ENCODE measurements around the gene KPTN. TPM values are rescaled to one million over a fixed set of nuclear protein-coding genes. Genes with fewer than 3 reads are reported as not detected.

The KPTN gene
- total and polyA plus RNA-seq, 2 of the 8 experiments (the other 6 are each of a cell fraction or from before 2014, with no cell fraction given) = 23.6 to 31.3 TPM

- POLR2A ChIA-PET (ENCODE audit: partially characterized antibody) = interaction anchor here (7.6 kb wide), 1 partner anchor 8 kb away, joined by 55 read pairs; the partner anchor contains the start of gene KPTN
Measured at GRCh38 chr19:47493378-47494210, 9.6 kb upstream of the KPTN start.

More at GRCh38 chr19:47493378-47494210, 9.6 kb upstream of the KPTN start:
- Histone ChIP-seq H3K18ac (ENCODE audit: extremely low read depth, low read length) (no peak overlapping the region; the same call in 1 of the 2 replicates), H3K4me2 (ENCODE audit: insufficient read depth in 1 of 2, low read depth in 2 of 2, low read length in 2 of 2) (no peak overlapping the region), H3K4ac (replicated peaks; ENCODE audit: insufficient read length, low read depth, low read length) (no peak overlapping the region), H2AFZ (ENCODE audit: low read length) (no peak overlapping the region), H2BK15ac (ENCODE audit: low read length) (no peak overlapping the region), H4K91ac (replicated peaks; ENCODE audit: insufficient read length, low read length) (no peak overlapping the region), H3K14ac (ENCODE audit: insufficient read length) (no peak overlapping the region), H4K8ac (ENCODE audit: extremely low read depth, insufficient read depth, low read length) (no peak overlapping the region), H3K27me3 (replicated peaks in 1 of 4; ENCODE audit: control insufficient read depth in 3 of 4, extremely low read depth in 1 of 4, insufficient read depth in 3 of 4, low read length in 3 of 4) (no peaks in the 10 kb centered on the region), H2BK5ac (ENCODE audit: low read depth, low read length) (no peak overlapping the region), H2BK12ac (ENCODE audit: low read depth, low read length) (no peak overlapping the region), H3K36me3 (ENCODE audit: control insufficient read depth in 2 of 4, insufficient read depth in 4 of 4, low read length in 3 of 4) (peaks cover 3 to 6% (median 5%) of the 10 kb centered on the region in 4 experiments; a peak in 4 of 8 replicates), H4K20me1 (replicated peaks in 1 of 2; ENCODE audit: control insufficient read depth in 1 of 2, insufficient read depth in 2 of 2, low read length in 2 of 2) (peaks cover 1 to 12% of the 10 kb centered on the region in 2 experiments), H2AK5ac (ENCODE audit: low read depth, low read length) (no peak overlapping the region), H3K4me1 (replicated peaks in 1 of 4; ENCODE audit: control insufficient read depth in 3 of 4, insufficient read depth in 4 of 4, low read length in 3 of 4) (peaks cover 0 to 4% (median 1%) of the 10 kb centered on the region in 4 experiments; a peak in 2 of 7 replicates), H2BK120ac (replicated peaks; ENCODE audit: low read depth, low read length) (no peak overlapping the region), H3K23ac (ENCODE audit: insufficient read length) (no peak overlapping the region), H3K23me2 (ENCODE audit: low read depth, low read length) (peaks cover 6% of the 10 kb centered on the region; the same call in 1 of the 2 replicates), H3K56ac (replicated peaks; ENCODE audit: insufficient read length, low read depth, low read length) (no peak overlapping the region), H3K9ac (replicated peaks in 1 of 4; ENCODE audit: extremely low read depth in 1 of 4, low read depth in 3 of 4, low read length in 3 of 4) (no peak overlapping the region), H4K5ac (ENCODE audit: insufficient read length, low read depth, low read length) (no peak overlapping the region), H3K79me1 (ENCODE audit: low read depth, low read length) (no peaks in the 10 kb centered on the region; the same call in 1 of the 2 replicates), H3K27ac (ENCODE audit: low read depth, low read length) (no peak overlapping the region), H3K4me3 (ENCODE audit: extremely low read depth in 1 of 4, insufficient read depth in 2 of 4, low read depth in 3 of 4, low read length in 4 of 4) (no peak overlapping the region), H3K9me3 (ENCODE audit: insufficient read depth in 2 of 2, low read depth in 1 of 2, low read length in 1 of 2) (no peaks in the 10 kb centered on the region), H2BK20ac (ENCODE audit: low read length) (no peak overlapping the region), H3K79me2 (ENCODE audit: control insufficient read depth in 1 of 2, insufficient read depth in 2 of 2, low read length in 2 of 2) (no peaks in the 10 kb centered on the region)
- CTCF ChIA-PET (ENCODE audit: partially characterized antibody) = interaction anchor here (0.7 to 4.7 kb wide), 7 partner anchors 8 to 220 kb away, joined by 3 to 32 read pairs (median 4); partner anchors contain the start of genes EHD2 and KPTN
- DNase-seq (ENCODE audit: low read depth in 1 of 2, low spot score in 2 of 2) (no peak), FAIRE-seq (no peak)
- TF ChIP-seq JUN (IDR thresholded peaks at IDR 0.05; ENCODE audit: low read depth, low read length) (no peak), RXRA (IDR thresholded peaks at IDR 0.05; ENCODE audit: insufficient read depth, low read depth, low read length) (no peak), HDAC6 (IDR thresholded peaks at IDR 0.05; ENCODE audit: low read depth, low read length) (no peak), EZH2 (IDR thresholded peaks at IDR 0.05; ENCODE audit: low read depth, low read length, severe bottlenecking) (no peak), BCL11A (IDR thresholded peaks at IDR 0.05; ENCODE audit: low read depth in 2 of 2, low read length in 2 of 2) (no peak), POLR2AphosphoS5 (IDR thresholded peaks at IDR 0.05; ENCODE audit: low read depth, low read length) (no peak), EP300 (IDR thresholded peaks at IDR 0.05; ENCODE audit: borderline replicate concordance in 1 of 2, low read depth in 2 of 2, low read length in 2 of 2) (no peak), TAF1 (IDR thresholded peaks at IDR 0.05; ENCODE audit: low read depth, low read length) (no peak), TEAD4 (IDR thresholded peaks at IDR 0.05; ENCODE audit: low read depth, low read length) (no peak), FOSL1 (IDR thresholded peaks at IDR 0.05; ENCODE audit: insufficient read depth, low read depth, low read length) (no peak), SIRT6 (IDR thresholded peaks at IDR 0.05; ENCODE audit: low read length) (no peak)
- 88% methylated on average over 18 of the region's 18 CpGs; no CpG with 5 or more reads in 1 of the 2 experiments for WGBS, 2 experiments (ENCODE audit: extremely low coverage in 1 of 2, insufficient coverage in 1 of 2, insufficient read length in 1 of 2, insufficient replicate concordance in 2 of 2, low coverage in 1 of 2, low lambda C conversion rate in 2 of 2, missing lambda C conversion rate in 1 of 2)

Measured in H1 (cell line).